Astrocyte (in vitro differentiated cells and primary cell): ENCODE data around the gene EIF3L.

Source experiments
- CTCF ChIP-seq: IDR thresholded peaks from 2 replicates; pipeline ENCODE4 v1.5.1; 2011; ENCODE audit warnings: low read depth, mild to moderate bottlenecking, inconsistent platforms, low read length, moderate library complexity; ENCODE audit not compliant: insufficient read depth
- EZH2 ChIP-seq: IDR thresholded peaks from 2 replicates; pipeline ENCODE4 v1.6.1; 2012; ENCODE audit warnings: mild to moderate bottlenecking, low read length, inconsistent platforms; ENCODE audit not compliant: insufficient read depth

- TF ChIP-seq CTCF = no peak
- TF ChIP-seq EZH2 = no peak
Observed at GRCh38 chr22:37807410-37808293, 41.6 kb upstream of the EIF3L start, which contains the start of gene GCAT.
